Measurements from ENCODE around the gene RAMACL. TPM values are rescaled to one million over a fixed set of nuclear protein-coding genes. Genes with fewer than 3 reads are reported as not detected.

The RAMACL gene
- total RNA-seq: under 1 TPM; 0.28 to 0.59 TPM
- under 1 TPM; 0.22 to 0.35 TPM for polyA plus RNA-seq

GRCh38 chr6:166586424-166587156 is at the start of gene RAMACL:
Gene RAMACL (minus strand): TSS chr6:166586678. CDS start chr6:166586477, 201 bp downstream.
- Histone ChIP-seq H3K9ac (ENCODE audit: low read depth in 1 of 2, low read length in 2 of 2) (no peak within 1 kb of the TSS), H3K4me1 (ENCODE audit: control insufficient read depth in 4 of 4, insufficient read depth in 4 of 4, low read length in 3 of 4) (no peaks in the 10 kb centered on the region), H3K27me3 (ENCODE audit: control insufficient read depth in 4 of 4, insufficient read depth in 4 of 4, low read length in 3 of 4) (no peaks in the 10 kb centered on the region), H3K4me3 (ENCODE audit: low read depth in 1 of 3, low read length in 3 of 3) (no peak within 1 kb of the TSS), H3K27ac (ENCODE audit: low read depth in 1 of 2, low read length in 2 of 2) (no peak within 1 kb of the TSS), H3K36me3 (ENCODE audit: control insufficient read depth in 4 of 4, insufficient read depth in 3 of 4, low read depth in 1 of 4, low read length in 3 of 4) (no peaks in the 10 kb centered on the region), H3K9me3 (ENCODE audit: control insufficient read depth in 4 of 4, low read length in 3 of 4) (no peaks in the 10 kb centered on the region)
- TF ChIP-seq CTCF (IDR thresholded peaks at IDR 0.05; ENCODE audit: low read depth, low read length, missing input control): no peak
- no peak for TF ChIP-seq ZBTB33 (IDR thresholded peaks at IDR 0.05)
- TF ChIP-seq YY1 (IDR thresholded peaks at IDR 0.05): no peak
- TF ChIP-seq EGR1 (IDR thresholded peaks at IDR 0.05; ENCODE audit: low read depth in 2 of 2): no peak
- TF ChIP-seq RAD21 (IDR thresholded peaks at IDR 0.05): no peak
- TF ChIP-seq TAF1 (conservative IDR thresholded peaks at IDR 0.05): no peak
- TF ChIP-seq, protein P1, sequence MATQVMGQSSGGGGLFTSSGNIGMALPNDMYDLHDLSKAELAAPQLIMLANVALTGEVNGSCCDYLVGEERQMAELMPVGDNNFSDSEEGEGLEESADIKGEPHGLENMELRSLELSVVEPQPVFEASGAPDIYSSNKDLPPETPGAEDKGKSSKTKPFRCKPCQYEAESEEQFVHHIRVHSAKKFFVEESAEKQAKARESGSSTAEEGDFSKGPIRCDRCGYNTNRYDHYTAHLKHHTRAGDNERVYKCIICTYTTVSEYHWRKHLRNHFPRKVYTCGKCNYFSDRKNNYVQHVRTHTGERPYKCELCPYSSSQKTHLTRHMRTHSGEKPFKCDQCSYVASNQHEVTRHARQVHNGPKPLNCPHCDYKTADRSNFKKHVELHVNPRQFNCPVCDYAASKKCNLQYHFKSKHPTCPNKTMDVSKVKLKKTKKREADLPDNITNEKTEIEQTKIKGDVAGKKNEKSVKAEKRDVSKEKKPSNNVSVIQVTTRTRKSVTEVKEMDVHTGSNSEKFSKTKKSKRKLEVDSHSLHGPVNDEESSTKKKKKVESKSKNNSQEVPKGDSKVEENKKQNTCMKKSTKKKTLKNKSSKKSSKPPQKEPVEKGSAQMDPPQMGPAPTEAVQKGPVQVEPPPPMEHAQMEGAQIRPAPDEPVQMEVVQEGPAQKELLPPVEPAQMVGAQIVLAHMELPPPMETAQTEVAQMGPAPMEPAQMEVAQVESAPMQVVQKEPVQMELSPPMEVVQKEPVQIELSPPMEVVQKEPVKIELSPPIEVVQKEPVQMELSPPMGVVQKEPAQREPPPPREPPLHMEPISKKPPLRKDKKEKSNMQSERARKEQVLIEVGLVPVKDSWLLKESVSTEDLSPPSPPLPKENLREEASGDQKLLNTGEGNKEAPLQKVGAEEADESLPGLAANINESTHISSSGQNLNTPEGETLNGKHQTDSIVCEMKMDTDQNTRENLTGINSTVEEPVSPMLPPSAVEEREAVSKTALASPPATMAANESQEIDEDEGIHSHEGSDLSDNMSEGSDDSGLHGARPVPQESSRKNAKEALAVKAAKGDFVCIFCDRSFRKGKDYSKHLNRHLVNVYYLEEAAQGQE (IDR thresholded peaks at IDR 0.05): no peak
- TF ChIP-seq HNF4G (IDR thresholded peaks at IDR 0.05): no peak
- TF ChIP-seq FOXA2 (IDR thresholded peaks at IDR 0.05): no peak
- TF ChIP-seq, protein P2, sequence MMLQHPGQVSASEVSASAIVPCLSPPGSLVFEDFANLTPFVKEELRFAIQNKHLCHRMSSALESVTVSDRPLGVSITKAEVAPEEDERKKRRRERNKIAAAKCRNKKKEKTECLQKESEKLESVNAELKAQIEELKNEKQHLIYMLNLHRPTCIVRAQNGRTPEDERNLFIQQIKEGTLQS (IDR thresholded peaks at IDR 0.05): no peak
- no peak for TF ChIP-seq GABPA (IDR thresholded peaks at IDR 0.05 in 1 of 2, conservative IDR thresholded peaks at IDR 0.05 in 1 of 2)
- TF ChIP-seq SP1 (IDR thresholded peaks at IDR 0.05): no peak
- no peak for TF ChIP-seq NR2F2 (IDR thresholded peaks at IDR 0.05)
- no peak for TF ChIP-seq FOXA1 (IDR thresholded peaks at IDR 0.05)
- 97% methylated on average over 9 of the region's 9 CpGs for WGBS
- no peak for DNase-seq (ENCODE audit: low spot score)
